Activated CD8-positive, alpha-beta memory T cell treated with anti-CD3 and anti-CD28 coated beads, Interleukin-2, amount 50 U/mL, for 48 hours (primary cell): ENCODE results near the gene GPR146.

Experiments used
- DNase-seq: peaks from one replicate; pipeline ENCODE4 v3.0.0-alpha.2; 2020

GPR146 gene

DNA sequence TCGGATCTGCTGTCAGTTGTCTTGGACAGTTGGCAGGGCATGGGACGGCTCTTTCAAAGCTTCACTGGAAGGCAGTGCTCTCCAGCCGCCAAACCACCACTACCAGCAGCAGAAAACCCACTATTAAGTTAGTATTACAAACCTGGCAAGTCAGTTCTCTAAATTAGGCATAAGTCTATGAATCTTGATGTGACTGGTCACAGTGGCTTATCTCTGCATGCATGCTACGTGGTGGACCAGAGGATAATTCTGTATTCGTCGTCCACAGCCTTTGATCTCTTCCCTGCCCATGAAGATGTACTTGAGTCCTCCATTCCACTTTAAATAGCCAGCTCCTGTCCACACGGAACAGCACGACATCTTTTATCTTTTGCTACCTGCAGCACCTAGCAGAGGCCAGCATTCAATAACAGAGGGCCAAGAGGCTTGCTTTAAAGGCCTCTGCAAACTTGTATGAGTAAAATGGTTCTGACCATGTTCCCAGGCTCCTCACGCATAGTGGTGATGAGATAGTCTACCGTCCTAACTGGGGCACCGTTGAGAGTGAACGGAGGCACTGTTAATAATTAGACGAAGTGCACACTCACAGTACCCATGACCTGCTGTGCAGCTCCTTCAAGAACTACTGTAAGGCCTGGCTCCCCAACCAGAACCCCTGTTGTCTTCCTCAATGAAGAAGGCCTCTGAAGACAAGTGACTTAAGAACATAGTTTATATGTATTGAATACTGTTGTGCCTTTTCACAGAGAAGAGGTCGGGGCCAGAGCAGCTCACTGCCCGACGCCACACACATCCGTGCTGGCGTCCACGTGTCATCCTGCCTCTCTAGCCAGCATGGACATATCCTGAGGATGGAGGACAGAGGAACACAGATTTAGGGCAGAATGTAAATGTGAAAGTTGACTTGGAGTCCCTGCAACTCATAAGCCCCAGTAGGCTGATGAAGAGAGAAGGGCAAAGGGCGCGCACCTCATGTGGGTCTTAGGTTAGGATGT lies 1.0 kb downstream of the GPR146 start:
- DNase-seq, result no peak

DNA sequence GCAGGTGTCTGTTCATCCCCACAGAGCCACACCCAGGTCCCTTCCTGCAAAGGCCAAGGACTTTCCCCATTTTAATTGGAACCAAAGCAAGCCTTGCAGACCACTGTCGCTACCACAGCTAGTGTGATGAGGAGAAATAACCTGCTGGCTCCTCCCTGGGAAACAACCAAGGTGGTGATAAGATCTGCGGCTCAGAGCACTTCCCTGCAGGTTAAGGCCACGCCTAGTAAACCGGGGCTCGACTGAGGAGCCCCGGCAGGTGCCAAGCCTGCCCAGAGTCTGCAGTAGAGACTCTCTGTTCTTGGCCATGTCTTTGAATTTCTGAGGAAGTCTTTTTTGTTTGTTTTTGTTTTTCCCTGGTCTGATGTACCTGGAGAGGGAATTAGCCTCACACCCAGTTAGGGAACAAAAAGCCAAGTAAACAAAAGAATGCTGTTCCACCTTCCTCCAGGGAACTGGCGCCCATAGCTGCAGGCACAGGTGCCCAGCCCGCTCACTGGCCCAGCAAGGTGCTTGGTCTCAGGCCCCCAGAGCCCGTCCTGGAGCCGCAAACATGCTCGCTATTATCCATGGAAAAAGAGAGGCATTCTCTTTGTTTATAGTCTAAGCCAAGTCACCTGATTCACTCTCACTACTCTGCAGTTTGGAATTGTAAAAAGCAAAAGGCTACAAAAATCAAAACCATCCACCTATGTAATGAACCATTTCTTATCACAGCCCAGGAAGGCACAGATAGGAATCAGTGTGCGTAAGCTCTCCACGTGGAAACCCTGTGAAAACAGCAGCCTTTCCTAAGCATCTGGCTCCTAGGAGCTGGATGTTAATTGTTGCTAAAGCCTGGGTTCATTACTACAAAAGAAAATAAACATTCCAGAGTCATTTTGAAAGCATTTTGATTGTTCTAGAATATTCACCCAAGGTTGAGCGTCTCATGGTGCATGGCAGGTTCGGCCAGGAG lies 2.7 kb downstream of the GPR146 start:
- DNase-seq, result no peak

DNA sequence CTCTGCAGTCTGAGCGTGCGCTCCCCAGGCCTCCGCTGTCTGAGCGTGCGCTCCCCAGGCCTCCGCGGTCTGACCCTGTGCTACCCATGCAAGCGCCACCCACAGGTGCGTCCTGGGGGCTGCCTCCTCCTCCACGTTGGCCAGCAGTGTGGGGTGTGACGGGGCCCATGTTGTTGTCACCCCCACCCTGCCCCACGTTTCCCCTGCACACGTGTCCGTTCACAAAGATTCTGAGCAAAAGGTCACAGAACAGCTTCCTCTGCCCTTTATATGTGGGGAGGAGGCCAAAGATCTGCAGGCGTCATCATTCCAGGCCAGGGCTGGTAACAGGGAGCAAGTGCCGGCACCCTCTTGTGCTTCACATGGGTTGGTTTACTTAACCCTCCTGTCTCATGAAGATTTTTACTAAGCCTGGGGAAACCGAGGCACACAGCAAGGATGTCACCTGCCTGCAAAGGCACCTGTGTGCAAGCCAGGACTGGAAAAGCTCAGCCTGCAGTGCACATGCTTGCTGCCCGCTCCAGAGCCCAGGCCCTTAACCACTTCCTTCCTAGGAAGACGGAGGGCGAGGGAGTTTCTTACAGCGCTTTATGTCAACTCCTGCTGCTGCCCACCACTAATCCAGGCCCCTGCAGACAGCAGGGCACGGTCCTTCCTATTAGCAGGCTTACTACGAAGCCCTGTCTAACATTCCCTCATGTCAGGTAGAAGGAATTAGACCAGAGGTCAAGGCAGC lies 4.8 kb downstream of the GPR146 start:
- DNase-seq, result no peak

DNA sequence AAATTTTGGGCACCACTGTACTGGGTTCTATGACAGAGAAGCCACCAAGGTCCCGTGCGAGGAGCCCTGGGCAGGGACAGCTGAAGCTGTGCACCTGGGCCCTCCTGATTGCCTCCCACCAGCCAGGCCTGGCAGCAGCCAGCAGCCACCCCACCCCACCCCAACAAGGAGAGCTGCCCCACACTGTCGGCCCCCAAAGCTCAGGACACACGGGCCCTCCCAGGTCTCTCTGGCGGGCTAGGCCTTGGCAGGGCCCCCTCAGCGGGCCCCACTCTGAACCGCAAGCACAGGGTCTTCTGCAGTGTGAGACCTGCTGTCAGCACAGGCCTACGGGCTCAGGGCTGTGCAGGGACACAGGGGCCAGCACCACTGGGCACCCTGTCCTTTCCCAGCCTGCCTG lies 5.5 kb downstream of the GPR146 start:
- no peak for DNase-seq

DNA sequence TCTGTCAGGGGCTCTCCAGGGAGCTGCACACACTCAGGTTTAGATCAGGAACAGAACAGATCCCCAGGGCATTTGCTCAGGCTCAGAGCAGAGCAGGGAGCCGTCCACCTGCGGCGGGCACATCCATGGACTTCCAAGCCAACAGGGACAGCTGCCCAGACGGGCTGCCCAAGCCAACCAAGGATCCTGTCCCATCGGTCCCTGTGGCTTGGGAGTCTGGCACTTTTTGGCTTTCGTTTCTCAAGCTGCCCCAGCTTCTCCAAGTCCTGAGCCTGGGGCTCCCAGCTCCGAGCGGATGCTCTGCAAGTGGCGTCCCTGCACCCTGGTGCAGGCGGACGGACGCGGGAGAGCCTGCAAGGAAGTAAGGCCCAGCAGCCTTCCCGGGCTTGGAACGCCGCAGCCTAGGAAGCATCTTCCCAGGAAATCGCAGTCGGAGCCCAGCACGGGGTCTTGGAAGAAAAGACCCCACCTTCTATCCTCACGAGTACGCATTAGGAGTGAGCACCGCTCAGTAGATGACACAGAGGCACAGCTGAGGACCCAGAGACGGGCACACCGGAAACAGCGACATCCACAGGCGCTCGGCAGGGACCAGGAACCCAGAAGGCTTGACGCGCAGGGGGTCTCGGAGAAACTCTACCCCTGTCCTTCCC lies 6.0 kb downstream of the GPR146 start:
- DNase-seq, result no peak

DNA sequence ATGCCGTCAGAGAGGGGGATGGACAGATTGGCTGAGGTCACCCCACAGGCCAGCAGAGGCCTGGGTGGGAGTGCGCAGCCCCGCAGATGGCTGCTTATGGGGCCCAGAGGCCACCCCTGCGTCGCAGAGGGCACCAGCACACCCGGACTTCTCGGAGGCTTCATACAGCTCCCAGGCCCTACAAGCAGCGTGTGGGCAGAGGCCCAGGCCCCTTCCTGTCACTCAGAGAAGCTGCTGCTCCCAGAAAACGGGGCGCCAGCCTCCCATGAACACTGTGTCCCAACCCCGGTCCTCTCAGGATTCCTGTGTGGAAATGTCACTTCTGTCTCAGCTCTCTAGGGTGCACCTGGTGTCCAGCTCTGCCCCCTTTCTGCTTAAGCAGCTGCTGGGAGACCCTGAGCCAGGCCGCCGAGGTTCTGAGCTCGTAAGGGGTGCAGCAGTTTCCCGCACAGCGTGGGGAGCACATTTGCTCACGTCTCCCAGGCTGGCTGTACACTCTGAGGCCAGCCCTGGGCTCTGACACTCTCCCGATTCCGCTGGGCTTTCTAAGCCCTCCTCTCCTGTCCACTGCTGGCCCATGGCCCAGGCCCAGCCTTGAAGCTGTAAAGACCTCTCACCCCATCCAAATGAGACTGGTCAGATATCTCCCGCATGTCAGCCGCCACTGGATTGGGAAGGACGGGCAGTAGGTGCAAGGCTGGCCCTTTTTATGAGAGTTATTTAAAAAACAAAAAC lies 6.8 kb downstream of the GPR146 start:
- DNase-seq, result no peak

DNA sequence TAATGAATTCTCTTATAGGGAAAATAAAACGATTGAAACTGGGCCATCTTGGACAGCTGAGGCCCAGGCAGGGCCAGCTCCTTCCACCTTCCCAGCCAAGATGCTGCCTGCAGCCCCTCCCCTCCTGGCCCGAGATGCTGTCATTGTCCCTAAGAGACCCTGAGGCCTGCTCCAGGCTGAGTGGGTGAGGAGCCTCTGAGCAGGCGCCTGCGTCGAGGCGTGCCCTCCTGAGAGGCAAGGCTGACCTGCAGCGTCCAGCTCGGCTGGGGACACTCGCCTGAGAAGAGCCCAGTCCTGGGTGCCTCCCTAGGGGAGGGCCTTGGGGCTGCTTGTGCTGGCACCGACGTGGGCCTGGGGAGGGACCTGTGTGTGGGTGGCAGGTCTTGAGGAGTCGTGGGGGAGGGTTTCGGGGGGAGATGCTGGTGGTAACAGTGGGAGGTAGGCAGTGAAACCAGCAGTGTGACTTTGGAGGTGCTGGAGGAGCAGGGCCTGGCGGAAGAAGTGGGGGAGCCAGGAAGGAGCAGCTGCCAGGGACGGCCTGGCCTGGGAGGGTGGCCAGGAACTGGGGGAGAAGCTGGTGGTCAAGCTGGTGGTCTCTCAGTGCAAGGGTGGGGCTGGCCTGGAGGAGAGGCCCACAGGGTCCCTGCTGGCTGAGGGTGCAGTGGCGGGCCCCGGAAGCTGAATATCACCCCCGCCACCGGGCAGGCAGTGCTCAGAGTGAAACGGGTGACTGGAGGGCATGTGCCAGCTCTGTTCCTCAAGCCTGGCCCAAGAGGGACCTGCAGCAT lies 7.9 kb downstream of the GPR146 start:
- DNase-seq, result no peak

DNA sequence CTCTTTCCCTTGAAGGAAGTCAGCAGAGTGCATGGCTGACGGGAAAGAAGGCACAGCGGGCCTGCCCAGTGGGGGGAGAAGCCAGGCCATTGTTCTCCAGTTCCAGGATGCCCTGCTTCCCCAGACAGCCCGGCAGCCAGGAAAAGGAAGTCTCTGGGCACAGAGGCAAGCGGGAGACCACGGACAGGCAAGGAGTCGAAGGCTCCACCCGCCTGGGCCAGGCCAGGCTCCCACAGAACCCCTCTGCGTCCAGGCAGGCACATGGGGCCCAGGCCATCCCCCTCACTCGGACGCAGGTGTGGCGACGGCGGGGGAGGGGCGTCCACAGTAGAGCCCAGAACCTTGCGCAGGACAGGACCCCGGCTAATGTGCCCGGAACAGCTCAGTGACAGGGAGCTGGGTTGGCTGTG lies 8.7 kb downstream of the GPR146 start:
- DNase-seq, result no peak

DNA sequence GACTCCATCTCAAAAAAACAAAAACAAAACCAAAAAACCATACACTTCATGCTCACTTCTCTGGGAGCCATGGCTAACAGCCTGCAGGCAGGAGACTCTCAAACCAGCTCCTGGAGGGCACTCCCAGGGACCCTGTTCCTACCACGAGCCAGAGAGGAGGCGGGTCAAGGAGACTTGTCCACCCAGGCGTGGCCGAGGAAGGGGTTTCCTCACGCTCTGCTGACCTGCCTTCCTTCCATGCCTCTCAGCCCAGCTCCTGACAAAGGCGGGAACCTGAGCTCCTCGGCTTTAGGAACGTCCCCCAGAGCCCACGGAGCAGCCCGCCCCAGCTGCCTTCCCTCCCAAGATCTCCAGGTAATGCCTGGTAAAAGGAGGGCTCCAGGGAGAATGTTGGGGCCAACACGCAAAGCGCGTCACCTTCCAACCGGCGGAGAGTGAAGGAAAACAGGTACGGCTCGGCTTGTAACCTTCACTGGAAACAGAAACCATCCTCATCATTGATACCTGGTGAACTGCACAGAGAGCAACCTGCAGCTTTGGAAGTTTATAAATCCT lies 9.5 kb downstream of the GPR146 start:
- DNase-seq, result no peak

DNA sequence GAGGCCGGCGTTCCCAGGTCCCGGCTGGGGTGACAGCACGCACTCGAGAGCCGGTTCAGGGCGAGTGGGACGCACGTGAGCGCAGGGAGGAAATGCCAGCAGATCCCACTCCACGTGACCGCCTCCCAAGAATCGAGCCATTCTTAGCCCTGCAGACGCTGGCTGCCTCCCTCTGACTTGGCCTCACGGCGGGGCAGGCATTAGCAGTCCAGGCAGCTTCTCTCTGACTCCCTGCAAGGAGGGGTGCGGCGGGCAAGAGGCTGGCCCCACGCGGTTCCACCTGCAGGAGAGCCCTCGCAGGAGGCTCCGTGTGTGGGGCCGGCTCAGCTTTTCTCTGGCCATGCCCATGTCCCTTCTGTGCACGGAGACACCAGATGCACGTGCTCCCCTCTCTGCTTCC lies 10.1 kb downstream of the GPR146 start:
- DNase-seq, result no peak

DNA sequence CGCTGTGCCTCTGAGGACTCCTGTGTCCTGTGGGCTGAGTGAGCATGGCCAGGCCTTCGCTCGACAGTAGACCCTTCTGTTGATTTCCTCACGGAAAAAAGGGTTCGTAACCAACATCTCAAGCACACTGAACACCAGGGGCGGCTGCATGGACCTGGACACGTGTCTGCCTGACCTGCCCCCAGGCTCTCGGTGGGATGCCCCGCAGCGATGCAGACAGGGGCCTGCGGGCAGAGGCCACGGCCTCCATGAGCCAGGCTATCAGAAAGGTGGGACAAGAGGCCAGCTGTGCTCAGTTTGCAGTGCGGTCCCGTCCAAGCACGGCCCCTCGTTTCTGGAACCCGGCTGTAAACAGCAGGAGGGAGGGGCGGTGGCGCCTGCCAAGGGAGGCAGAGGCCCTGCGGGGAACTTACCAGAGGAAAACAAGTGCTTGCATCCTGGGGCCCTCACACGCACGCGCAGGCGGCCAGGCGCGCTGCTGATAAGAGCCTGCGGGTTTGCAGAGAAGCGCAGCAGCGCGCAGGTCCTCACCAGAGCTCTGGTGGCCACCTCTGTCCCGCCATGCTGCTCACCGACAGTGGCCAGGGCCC lies 10.6 kb downstream of the GPR146 start:
- DNase-seq, result no peak

DNA sequence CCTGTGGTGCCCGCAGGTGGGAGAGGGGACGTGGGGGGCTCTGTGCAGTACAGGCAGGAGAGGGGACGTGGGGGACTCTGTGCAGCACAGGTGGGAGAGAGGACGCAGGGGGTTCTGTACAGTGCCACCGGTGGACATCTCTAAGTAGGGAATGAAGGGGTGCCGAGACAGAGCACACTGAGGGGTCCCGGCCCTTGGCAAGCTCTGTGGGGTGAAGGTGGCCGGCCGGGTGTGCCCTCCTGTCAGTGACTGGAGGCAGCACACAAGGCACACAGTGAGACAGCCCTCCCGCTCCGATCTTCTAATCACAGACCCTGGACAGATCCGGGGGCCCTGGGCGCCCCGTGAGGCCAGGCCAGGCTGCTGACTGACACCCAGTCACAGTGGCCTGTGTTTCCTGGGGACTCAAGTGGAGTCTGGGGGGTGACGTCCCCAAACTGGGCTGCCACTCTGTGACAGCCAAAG lies 11.2 kb downstream of the GPR146 start:
- DNase-seq, result no peak

DNA sequence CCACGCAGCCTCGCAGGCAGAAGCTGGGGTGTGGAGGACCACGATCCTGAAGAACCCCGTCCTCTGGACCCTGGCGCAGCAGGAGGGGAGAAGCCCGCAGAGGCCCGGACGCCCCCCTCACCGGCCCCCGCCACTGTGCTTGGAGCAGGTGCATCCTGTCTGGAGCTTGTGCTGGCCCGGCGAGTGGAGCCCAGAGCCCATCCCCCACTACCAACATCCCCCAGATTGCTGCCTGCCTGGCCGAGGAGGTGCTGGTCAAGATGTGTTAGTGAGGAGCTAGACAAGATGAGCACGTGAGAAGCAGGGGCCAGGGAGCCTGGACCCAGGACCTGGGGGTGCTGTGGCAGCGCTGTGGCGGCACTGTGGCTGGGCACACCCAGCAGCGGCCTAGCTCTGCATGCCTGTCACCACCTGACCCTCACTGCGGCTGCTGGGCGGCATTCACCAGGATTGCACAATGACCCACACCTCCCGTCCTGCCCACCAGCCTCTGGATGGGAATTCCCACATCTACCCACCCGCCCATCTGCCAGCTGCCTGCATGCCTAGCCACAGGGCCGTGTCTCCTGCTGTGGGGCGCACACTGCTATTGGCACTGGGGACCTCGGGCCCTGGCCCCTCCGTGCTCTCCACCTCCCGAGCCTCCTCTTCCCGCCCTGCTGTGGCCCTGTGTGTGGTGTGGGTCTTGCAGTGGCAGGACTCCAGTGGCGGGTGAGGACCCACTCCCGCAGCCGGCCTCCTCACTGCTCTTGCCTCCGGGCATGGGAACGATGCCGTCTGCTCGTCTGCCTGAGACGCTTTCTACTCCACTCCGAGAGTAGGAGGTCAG lies 11.8 kb downstream of the GPR146 start:
- DNase-seq, result no peak

DNA sequence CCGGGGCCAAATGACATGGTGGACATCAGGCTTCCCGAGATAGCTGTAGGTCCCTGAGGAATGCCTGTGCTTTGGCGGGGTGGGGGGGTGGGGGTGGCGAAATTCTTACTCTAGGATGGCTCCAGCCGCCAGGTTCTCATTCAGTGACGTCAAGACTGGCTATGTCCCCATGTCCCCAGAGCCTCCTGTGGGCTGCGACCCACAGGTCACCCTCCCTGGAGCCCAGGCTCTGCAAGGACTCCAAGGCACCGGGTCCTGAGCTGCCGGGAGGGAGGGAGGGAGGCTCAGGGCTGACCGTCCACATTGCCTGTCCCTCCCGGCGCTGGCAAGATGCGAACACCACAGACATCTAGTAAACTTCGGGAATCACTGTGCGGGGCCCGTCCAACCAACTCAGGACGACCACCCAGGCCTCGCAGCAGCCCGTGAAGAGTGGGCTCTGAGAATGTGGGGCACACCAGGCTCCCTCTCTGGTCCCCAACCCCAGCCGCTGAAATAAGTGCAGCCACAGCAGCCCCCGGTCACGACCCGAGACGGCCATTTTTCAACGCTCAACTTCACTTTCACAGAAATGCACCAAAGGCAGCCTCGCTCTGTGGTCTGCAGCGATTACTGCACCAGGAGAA lies 12.6 kb downstream of the GPR146 start:
- no peak for DNase-seq

DNA sequence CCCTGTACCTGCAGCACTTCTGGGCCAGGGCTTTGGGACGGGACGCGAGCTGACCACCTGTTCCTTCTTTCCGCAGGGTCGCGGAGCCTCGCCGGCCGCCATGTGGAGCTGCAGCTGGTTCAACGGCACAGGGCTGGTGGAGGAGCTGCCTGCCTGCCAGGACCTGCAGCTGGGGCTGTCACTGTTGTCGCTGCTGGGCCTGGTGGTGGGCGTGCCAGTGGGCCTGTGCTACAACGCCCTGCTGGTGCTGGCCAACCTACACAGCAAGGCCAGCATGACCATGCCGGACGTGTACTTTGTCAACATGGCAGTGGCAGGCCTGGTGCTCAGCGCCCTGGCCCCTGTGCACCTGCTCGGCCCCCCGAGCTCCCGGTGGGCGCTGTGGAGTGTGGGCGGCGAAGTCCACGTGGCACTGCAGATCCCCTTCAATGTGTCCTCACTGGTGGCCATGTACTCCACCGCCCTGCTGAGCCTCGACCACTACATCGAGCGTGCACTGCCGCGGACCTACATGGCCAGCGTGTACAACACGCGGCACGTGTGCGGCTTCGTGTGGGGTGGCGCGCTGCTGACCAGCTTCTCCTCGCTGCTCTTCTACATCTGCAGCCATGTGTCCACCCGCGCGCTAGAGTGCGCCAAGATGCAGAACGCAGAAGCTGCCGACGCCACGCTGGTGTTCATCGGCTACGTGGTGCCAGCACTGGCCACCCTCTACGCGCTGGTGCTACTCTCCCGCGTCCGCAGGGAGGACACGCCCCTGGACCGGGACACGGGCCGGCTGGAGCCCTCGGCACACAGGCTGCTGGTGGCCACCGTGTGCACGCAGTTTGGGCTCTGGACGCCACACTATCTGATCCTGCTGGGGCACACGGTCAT lies 13.3 kb downstream of the GPR146 start:
- DNase-seq, result no peak

DNA sequence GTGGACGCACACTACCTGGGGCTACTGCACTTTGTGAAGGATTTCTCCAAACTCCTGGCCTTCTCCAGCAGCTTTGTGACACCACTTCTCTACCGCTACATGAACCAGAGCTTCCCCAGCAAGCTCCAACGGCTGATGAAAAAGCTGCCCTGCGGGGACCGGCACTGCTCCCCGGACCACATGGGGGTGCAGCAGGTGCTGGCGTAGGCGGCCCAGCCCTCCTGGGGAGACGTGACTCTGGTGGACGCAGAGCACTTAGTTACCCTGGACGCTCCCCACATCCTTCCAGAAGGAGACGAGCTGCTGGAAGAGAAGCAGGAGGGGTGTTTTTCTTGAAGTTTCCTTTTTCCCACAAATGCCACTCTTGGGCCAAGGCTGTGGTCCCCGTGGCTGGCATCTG lies 14.0 kb downstream of the GPR146 start:
- DNase-seq, result no peak

DNA sequence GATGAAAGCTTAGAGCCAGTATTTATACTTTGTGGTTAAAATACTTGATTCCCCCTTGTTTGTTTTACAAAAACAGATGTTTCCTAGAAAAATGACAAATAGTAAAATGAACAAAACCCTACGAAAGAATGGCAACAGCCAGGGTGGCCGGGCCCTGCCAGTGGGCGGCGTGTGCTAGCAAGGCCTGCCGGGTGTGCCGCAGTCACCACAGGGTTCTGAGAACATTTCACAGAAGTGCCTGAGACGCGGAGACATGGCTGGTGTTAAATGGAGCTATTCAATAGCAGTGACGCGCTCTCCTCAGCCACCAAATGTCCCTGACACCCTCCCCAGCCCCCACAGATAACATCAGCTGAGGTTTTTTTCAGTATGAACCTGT lies 14.5 kb downstream of the GPR146 start:
- no peak for DNase-seq
